ENCODE measurements around the gene GPR137.
A peak's percentile ranks its signal among the peaks of the same experiment; 100 is the strongest.

The GPR137 gene

DNA sequence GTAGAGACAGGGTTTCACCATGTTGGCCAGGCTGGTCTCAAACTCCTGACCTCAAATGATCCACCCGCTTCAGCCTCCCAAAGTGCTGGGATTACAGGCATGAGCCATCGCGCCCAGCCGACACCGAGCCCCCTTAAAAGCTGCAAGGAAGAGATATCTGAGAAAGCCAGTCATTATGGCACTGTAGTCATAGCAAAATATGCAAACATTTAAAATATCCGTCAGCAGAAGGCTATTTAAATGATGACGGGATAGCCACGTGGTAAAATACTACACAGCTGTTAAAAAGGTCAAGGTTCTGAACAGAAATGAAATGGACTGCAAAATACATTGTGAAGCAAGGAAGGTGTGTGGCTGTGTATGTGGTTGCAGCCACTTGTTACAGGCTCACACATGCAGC, 47.9 kb downstream of the GPR137 start:
- Mint-ChIP-seq H3K4me3 (no peak overlapping the region), H3K9me3 (no peaks in the 10 kb centered on the region), H3K27ac (no peak overlapping the region), H3K27me3 (ENCODE audit: low read depth, poor library complexity) (peaks cover 9% of the 10 kb centered on the region), H3K4me1 (peaks cover 43% of the 10 kb centered on the region), H3K36me3 (ENCODE audit: low read depth) (no peaks in the 10 kb centered on the region)
- DNase-seq = no peak
- TF ChIP-seq, protein P1, sequence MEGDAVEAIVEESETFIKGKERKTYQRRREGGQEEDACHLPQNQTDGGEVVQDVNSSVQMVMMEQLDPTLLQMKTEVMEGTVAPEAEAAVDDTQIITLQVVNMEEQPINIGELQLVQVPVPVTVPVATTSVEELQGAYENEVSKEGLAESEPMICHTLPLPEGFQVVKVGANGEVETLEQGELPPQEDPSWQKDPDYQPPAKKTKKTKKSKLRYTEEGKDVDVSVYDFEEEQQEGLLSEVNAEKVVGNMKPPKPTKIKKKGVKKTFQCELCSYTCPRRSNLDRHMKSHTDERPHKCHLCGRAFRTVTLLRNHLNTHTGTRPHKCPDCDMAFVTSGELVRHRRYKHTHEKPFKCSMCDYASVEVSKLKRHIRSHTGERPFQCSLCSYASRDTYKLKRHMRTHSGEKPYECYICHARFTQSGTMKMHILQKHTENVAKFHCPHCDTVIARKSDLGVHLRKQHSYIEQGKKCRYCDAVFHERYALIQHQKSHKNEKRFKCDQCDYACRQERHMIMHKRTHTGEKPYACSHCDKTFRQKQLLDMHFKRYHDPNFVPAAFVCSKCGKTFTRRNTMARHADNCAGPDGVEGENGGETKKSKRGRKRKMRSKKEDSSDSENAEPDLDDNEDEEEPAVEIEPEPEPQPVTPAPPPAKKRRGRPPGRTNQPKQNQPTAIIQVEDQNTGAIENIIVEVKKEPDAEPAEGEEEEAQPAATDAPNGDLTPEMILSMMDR (IDR thresholded peaks at IDR 0.05) = no peak

DNA sequence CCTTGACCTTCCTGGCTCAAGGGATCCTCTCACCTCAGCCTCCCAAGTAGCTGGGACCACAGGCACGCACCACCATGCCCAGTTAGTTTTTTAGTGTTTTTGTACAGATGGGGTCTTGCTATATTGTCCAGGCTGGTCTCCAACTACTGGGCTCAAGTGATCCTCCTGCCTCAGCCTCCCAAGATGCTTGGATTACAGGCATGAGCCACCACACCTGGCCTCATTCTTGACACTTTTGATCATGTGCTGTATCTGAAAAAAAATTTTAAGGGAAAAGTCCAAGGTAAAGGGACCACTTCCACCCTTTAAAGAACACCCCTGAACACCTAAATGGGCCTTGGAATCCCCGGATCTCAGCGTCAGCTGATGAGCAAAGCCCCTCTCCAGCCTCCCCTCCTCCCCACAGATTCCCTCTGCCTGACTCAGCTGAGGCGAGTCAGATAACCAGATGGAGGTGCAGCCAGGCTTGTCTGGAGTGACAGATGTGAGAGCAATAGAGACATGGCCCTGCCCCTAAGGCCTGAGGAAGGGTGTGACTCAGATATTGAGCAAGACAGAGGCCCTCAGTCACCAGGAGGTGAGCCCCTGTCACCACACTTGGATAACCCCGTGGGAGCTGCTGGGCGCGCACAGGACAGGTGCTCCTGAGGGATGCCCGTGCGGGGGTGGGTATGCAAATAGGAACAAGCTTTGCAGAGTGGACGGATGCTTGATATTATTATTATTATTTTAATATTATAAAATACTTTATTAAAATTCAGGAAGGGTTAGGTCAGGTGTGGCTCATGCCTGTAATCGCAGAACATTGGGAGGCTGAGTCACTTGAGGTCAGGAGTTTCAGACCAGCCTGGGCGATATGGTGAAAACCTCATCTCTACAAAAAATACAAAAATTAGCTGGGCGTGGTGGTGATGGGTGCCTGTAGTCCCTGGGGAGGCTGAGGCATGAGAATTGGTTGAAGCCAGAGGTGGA, 49.4 kb downstream of the GPR137 start:
- H3K4me1 Mint-ChIP-seq = peaks cover 40% of the 10 kb centered on the region
- no peak overlapping the region for H3K4me3 Mint-ChIP-seq
- DNase-seq = peak; percentile 59
- TF ChIP-seq, protein P1 (IDR thresholded peaks at IDR 0.05) = no peak
- no peaks in the 10 kb centered on the region for H3K36me3 Mint-ChIP-seq (ENCODE audit: low read depth)
- no peaks in the 10 kb centered on the region for H3K9me3 Mint-ChIP-seq
- peaks cover 9% of the 10 kb centered on the region for H3K27me3 Mint-ChIP-seq (ENCODE audit: low read depth, poor library complexity)
- peak overlapping the region; percentile 67 for H3K27ac Mint-ChIP-seq

DNA sequence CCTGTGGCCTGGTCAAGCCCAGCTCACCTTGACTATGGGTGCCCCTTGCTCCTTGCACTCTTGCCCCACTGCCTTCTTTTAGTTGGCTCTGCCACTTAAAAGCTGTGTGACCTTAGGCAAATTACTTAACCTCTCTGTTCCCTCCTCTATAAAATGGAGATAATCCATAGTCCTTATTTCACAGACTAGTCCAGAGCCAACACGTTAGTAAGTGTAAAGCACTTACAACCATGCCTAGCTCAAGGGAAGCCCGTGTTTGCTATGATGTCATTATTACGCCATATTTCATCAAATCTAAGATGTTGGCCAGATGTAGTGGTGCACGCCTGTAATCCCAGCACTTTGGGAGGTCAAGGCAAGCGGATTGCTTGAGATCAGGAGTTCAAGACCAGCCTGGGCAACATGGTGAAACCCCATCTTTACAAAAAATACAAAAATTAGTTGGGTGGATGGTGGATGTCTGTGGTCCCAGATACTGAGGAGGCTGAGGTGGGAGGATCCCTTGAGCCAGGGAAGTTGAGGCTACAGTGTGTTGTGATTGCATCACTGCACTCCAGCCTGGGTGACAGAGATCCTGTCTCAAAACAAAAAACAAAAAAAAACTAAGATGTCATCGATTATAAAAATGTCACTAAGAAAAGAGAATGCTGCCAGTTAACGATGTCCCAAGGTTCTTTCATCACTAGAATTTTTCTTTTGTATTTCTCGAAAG, 52.0 kb downstream of the GPR137 start:
- no peak for DNase-seq
- Mint-ChIP-seq H3K4me3 (no peak overlapping the region), H3K4me1 (peaks cover 49% of the 10 kb centered on the region), H3K9me3 (no peaks in the 10 kb centered on the region), H3K36me3 (ENCODE audit: low read depth) (no peaks in the 10 kb centered on the region), H3K27ac (no peak overlapping the region), H3K27me3 (ENCODE audit: low read depth, poor library complexity) (peaks cover 19% of the 10 kb centered on the region)
- TF ChIP-seq, protein P1 (IDR thresholded peaks at IDR 0.05) = no peak

DNA sequence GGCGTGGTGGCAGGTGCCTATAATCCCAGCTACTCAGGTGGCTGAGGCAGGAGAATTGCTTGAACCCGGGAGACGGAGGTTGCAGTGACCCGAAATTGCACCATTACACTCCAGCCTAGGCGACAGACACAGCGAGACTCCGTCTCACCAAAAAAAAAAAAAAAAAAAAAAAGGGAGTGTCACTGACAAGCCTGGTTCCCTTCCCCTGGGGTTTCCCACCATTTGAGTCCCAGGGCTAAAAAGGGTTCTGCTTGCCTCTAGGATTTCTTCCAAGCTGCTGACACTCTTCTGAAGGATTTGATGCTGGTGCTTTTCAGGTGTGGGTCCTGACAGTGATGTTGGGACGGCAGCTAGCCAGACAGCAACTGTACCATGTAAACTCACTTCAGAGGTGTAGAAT, 53.1 kb downstream of the GPR137 start:
- H3K9me3 Mint-ChIP-seq = no peaks in the 10 kb centered on the region
- H3K27ac Mint-ChIP-seq = no peak overlapping the region
- peaks cover 49% of the 10 kb centered on the region for H3K4me1 Mint-ChIP-seq
- TF ChIP-seq, protein P1 (IDR thresholded peaks at IDR 0.05) = no peak
- H3K27me3 Mint-ChIP-seq (ENCODE audit: low read depth, poor library complexity) = peaks cover 16% of the 10 kb centered on the region
- no peaks in the 10 kb centered on the region for H3K36me3 Mint-ChIP-seq (ENCODE audit: low read depth)
- no peak for DNase-seq
- H3K4me3 Mint-ChIP-seq = no peak overlapping the region
